NCI-H446 (cell line): ENCODE measurements around the gene C4orf50.
A peak's percentile ranks its signal among the peaks of the same experiment; 100 is the strongest.

ENCODE experiments used
- DNase-seq, 2 experiments: peaks; one replicate each; lab custom pipeline; 2025; lab: John Stamatoyannopoulos, UW

Gene C4orf50

DNA sequence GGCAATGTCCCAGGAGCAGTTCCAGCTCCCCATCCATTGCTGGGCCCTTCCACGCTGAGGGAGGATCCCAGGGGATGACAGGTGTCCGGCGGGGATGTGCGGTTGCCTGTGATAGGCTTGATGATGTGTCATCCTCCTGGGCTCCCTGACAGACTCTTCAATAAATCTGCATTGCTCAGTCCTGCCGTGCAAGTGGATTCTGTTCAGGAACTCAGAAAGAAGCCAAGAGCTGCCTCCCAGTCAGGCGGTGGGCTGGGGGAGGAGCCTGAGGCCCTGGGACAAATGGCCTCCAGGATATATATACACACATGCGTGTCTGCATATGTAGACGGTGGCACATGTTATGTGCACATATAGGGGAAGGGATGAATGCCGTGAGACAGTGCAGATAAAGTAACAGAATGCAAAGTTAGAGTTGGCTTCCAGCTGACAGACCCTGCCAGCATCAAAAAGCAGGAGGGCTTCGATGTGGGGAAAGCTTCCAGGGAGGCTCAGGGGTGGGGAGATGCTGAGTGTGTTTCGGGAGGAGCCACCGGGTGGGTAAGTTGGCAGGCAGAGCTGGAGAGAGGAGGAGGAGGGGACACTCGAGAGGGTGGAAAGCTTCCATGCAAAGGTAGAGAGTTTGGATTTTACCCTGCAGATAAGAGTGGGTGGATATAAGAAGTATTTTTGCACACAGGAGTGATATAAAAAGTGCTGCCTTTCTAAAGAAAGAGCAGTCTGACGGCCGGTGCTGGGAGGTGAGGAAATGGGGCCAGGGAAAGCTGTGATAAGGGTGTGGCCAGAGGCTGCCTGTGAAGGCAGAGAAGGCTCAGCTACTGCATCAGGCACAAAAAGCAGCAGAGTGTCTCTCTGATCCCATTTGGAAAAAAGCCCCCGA is 96.9 kb downstream of the C4orf50 start:
- peak in 1 of 2 experiments; percentile 30 for DNase-seq

DNA sequence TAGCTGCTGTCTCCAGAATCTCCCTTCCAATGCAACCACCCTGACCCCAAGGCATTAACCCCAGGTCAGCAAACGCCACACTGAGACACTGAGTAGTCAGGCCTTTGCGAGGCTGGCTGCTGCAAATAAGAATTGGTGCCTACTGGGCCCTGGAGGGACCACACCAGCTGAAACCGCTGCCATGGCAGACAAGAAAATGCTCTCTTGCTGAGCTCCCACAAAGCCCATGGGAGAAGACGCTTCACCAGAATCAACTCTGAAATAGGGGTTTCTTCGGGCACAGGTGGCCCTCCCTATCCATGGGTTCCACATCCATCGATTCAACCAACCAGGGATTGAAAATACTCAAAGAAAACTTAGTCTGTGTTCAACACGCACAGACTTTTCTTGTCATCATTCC is 98.7 kb downstream of the C4orf50 start:
- DNase-seq, result no peak

DNA sequence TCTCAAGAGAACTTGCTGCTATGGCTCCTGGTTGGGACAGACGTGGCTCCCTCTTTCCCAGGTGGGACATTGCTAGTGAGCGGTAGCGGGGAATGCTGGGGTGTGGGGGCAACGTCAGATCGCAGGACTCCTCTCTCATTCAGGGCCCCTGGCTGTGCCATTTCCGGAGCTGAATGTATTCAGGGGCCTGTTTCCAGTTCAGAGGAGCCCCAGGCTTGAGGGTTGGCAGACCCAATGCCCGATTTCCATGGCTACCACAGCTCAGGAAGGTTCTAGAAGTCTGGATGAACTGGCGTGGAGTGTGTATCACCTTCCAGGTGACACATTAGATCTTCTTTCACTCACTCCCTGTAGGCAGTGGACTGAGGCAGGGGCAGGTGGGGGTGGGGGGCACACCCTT is 99.2 kb downstream of the C4orf50 start:
- no peak for DNase-seq

DNA sequence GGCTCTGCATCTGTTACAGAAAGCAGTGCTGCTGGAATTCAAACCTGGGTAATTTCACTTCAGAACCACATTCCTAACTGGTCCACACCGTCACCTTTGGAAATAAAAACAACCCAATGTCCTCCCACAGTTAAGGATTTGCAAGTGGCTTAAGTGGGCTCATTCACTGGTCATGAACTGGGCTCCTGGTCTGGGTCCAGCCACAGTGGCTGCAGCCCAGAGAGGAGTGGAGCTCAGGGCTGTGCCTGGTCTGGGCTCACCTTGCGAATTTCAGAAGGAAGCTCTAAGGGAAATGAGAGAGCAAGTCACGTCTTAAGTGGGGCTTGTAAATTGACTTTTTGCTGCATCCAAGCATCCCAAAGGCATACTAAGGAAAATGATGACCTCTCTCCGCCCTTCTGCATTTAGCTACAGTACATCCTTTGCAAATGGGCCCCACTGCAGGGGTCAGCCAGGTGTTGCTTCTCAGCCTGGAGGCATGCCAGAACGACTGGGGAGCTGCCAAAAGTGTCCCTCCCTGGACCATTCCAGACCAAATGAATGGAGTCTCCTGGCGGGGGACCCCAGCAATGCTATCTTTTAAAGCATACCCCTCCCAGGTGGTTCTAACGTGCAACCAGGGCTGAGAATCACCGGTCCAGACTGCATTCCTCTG is 99.8 kb downstream of the C4orf50 start:
- DNase-seq, result no peak

DNA sequence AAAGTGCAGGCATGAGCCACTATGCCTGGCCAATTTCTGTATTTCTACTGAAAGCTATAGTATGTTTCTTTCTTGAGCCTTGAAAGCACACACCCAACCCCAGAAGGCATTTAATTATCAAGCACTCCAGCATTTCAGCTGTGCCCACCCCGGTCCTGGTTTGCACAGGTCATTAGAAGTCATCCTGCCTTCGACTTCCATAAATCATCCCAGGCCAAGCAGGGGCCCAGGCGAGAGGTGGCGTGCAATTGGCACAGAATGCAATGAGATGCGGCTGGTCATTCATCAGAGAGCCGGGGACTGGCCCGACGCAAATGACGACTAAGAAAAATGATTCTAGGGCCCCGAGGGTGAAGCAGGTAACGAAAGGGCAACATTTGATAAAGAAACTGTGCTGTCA is 100.6 kb downstream of the C4orf50 start:
- no peak for DNase-seq

DNA sequence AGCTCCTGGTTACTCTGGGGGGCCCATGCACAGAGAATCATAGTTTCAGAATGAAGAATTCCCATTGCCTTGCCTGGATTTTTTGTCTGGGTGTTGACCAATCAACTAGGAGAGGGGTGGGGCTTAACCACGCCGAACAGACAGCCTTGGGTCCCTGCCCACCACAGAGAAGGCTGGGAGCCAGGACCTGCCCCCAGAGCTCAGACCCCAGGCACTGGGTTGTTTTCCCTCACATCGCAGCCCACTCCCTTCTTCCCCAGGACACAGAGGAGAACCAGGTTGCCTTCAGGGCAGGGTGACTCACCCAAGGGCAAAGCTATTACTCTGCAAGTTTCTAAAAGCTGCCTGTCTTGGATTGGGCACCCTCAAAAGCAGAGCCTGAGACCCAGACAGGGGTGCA is 102.0 kb downstream of the C4orf50 start:
- no peak for DNase-seq

DNA sequence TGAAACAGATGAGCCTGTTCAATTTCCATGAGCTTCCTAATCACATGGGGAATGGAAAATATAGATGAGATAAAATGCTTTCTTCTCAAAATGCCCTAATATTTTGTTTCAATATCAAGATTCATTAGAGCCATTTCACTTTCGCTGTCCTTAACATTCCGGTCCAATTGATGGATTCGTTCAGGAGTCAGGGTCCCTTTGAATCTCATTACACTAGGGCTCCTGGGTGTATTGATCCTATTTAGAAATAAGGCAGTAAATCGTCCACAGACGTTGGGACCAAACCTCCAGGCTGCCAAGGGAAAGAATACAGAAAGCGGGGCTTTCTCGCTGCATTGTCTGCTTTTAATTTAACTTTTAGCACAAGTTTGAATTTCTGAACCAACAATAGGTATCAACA is 104.8 kb downstream of the C4orf50 start:
- no peak for DNase-seq

DNA sequence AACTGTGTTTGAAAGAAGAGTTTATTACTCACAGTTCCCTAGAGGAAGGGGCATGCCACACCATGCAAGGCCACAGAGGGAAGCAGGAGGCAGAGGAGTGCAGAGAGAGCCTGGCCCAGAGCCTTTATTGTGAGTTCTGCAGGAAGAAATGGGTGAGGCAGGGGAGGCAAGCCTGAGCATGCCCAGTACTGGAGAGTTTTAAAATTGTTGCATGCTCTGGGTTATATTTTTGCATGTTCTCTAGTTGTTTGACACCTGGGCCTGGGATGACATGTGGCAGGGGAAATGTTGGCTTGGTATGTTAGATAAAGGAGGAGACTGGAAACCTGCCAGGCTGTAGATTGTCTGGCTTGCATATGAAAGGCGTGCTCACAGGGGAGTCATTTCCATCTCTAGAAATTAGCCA is 105.6 kb downstream of the C4orf50 start:
- peak; percentile 47 to 79 for DNase-seq

DNA sequence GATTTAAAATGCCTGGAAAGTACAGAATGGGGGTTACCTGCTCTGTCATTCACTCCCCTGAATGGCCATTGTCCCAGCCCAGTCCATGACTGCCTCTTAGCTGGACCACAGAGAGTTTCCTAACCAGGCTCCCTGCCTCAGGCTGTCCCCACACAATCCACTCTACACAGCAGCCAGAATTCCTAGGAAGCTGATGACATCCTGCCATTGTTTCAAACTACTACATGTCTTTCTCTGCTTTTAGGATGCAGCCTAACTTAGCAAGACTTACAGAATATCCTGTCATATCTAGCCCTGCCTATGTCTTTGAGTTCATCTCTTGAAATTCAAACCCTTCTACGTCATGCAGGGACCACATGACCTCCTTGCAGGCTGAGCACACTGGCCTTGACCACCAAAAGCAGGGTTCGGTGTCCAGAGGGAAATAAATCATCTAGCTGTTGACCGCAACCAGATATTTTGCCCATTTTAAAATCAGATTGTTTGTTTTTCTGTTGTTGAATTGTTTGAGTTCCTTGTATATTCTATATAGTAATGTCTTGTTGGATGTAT is 109.3 kb downstream of the C4orf50 start:
- DNase-seq, result no peak

DNA sequence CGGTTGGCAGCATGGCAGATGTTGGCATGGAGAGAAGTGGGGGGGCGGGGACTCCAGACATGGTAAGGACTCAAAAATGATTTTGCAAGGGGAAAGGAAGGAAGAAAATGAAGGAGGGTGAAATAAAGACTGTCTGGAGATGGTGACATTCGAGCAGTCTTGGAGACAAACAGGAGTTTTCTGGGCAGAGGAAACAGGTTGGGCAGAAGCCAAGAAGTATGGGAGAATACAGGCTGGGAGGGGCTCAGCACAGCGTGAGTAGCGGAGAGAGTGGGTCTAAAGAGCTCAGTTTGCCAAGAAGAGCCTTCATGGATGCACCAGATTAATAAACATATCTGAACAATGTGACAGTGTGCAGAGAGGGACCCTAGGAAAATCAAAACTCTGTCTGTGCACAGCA is 112.0 kb downstream of the C4orf50 start:
- DNase-seq, result peak in 1 of 2 experiments; percentile 30

DNA sequence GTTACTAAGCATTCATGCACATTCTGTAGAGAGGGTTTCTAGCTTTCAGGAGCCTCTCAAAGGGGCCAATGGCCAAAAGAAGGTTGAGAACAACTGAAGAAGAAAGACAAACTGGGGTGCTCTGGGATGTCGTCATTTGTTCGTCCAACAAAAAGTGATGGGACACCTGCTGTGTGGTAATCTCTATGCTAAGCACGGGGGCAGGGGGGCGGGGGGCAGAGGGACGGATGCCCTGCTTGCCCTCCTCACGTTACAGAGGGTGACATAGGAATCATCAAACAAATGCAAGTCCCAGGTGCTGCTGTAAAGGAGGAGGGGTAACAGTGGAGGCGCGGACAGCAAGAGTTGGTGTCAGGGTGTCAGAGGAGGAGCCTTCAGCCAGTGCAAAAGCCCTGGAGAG is 112.5 kb downstream of the C4orf50 start:
- no peak for DNase-seq

DNA sequence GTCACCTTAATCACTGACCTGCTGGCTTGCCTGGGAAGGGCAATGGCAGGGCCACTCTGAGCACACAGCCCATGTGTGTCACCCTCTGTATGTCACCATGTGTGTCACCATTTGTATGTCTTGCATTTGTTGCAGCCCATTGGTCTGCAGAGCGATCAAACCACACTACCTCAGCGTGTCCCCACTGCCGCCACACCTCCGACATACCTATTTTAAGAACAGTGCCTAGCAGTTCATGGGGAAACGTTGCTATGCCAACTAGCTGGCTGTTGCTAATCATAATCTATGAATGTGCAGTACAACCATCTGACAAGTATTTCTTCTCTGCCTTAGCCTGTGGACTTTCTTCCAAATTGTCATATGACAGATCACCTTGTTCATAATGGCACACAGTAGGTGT is 117.4 kb downstream of the C4orf50 start:
- DNase-seq, result no peak

DNA sequence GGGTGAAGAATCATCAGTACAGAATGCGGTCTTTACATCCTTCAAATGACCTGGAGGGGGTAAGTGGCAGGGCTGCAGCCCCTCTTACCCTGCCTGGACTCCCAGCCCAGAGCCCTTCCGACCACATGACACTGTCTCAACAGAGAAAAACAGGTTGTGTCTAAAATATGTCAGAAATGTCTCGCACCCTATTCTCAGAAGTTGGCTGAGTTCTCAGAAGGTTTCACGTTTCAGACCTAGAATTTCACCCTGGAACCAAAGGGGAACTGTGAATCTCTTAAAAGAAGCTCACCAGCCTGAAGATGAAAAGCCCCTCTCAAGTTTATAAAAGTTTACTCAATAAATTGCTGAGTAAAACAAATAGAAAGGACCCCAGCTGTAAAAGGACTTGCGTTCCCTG is 118.3 kb downstream of the C4orf50 start:
- no peak for DNase-seq

DNA sequence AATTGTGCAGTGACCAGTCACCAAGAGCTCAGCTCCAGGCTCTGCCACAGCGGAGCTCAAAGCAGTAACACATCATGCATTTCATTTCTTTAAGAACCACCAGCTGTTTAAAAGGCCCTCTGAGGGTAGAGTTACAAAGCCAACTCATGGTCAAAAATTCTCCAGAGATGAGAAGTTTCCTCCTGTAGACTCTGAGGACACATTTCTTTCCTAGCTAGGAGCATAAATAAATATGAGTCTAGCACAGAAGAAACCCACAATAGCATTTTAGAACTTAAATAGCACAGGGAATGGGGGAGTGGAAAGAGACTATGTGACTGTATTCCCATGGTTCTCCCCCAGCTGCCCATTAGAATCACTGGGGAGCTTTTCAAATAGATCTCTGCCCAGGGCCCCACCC is 118.8 kb downstream of the C4orf50 start:
- DNase-seq, result no peak

DNA sequence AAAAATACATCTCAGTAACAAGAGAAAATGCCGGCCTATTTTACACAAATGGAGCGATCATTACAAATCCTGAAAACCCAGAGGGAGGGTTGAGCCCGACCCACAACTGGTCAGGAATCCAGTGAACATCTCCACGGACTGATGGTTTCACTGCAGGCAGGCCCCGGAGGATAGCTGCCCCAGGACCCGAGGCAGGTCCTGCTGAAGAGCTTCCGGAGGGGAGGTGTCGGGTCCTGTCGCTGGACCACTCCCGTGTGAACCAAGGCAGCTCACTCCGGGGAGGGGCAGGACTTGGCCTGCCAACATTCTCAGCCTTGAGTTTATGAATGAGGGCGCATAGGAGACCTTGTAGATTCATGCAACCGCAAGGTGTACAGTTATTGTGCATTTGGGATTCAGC is 120.6 kb downstream of the C4orf50 start:
- DNase-seq, result no peak

DNA sequence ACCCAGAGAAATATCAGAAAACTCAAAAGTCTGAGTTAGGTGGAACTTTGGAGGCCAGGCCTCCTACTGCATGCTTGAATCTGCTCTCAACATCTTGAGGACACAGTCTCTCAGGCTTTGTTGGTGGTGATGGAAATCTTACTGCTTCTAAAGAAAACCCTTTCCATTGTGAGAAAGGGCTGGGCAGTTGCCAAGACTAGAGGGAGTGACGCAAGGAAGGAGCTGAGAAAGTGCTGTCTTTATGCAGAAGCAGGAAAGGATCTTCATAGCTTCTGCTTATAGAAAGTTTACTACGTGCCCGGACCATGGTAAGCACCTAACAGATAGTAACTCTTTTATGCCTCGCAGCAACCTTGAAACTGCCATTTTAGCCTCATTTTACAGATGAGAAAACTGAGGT is 122.9 kb downstream of the C4orf50 start:
- DNase-seq, result no peak

DNA sequence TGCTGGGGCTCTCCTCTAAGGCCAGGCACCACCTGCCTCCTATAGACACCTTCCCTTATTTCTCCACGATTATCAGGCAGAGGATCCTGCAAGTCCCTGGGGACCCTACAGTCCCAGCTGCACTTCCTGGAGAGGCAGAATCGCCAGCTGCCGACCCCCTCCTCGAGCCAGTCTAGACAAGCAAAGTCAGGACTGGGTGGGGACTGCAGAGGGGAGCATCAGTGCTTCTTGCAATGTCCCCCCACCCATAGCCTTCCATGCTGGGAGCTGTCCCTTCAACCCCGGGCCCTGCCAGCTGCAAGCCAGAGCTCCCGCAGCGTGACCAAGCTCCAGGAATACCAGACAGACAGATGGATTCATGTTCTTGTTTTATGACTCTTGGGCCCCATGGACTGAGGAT is 124.0 kb downstream of the C4orf50 start:
- DNase-seq, result no peak

DNA sequence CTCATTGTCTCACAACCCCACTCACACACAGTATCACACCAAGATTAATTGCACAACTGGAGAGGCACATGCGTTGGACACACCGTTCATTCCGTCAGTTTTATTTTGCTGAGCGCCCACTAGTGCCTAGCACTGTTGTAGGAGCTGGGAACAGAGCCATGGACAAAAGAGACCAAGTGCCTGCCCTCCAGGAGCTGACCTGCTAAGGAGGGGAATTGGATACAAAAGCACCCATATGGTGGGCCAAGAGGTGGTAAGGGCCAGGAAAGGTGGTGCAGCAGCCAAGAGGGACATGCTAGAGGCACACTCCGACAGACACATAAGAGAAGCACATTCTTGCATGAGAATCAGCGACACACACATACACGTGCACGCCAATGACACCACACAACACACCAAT is 124.6 kb downstream of the C4orf50 start:
- no peak for DNase-seq

DNA sequence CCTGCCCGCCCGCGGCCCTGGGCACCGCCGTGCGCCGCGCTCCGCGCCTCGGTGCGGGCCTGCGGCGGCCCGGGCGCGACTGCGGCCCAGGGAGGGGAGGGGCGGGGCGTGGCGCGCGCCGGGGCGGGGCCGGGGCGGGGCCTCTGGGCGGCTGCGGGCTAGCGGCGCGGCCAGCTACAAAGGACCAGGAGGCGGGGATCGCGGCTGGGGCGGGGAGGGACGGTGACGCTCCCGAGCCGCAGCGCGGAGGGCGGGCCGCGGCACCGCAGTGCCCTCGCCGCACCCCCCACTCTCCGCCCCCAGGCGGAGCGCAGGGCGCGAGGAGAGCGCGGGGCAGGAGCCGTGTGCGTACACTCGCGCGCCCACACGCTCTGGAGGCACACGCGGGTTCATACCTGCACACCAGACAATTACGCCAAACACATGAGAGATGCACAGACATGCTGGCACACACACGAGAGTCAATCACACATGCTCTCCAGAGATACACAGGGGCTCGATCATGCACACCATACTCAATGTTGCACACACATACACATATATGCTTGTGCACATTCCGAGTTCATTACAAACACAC is 125.1 kb downstream of the C4orf50 start, which contains the start of gene CRMP1:
Gene CRMP1 (minus strand): TSS at position 83 of the 577 bp plus-strand sequence. CDS start 117 bp downstream, outside the sequence.
- peak; percentile 35 to 82 for DNase-seq

DNA sequence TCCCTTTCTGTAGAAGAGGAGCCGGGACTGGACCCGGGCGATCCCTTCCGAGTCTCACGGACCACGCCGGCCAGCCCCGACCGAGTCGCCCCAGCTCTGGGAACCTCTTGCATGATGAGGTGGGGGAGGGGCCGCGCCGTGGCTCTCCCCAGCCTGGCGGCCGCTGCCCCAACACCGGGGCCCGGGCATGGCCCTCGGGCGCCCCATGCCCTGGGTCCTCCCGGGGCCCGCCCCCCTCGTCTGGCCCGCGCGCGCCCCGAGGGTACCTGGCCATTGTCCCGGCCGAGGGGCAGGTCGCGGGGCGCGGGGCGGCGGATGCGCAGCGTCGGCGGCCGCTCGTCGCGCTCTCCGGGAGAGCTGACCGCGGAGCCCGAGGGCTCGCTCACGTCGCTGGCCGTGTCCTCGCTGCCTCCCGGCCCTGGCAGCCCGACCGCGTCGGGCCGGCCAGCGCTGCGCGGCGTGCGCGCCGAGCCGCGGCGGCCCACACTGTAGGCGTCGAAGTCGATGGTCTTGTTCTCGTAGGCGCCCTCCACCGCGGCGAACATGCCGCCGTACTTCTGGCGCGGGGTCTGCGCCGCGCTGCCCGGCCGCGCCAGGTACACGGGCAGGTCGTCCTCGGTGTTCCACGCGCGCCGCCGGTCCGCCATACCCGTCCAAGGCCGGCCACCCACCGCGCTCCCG is 125.8 kb downstream of the C4orf50 start:
- DNase-seq, result no peak

DNA sequence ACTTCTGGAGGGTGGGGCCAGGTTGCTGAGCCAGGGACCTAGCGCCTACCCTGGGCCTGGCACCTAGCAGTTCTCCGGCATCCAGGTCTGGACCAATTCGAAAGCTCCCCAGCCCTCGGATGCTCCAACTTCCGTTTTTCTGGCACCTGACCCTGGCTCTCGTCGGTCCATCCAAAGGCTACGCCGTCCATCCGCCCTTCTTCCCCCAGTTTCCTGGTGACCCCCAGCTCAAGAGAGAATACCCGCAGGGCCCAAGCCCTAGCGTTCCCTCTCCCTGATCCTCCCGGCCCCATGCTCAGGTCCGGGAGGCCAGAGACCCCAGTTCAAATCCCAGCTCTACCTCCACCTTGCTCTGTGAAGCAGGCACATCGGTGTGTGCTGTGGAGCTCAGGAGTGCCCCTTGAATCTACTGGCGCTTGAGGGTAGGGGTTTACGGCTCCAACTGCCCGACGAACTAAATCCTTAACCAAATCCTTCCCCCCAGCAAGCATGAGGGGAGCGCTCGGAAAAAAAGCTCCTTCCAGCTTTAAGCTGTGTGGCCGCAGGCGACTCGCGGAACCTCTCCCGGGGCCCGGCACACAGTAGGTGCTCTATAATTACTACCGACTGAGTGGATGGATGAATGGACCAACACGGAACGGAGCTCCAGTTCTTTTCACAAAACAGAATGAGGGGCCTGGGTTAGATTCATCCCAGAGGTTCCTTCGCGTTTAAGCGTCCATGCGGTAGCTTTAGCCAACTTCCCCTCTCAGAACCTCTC is 126.5 kb downstream of the C4orf50 start:
- no peak for DNase-seq
